MM.1S (cell line): ENCODE data around the gene VPS54.

Experiments
- DNase-seq: peaks from one replicate; pipeline ENCODE4 v3.0.0-alpha.2; 2015
- H2AFZ ChIP-seq: fragments of 300-600 bp; sonication (generic); 2 replicates; pipeline ENCODE4 v1.6.0; 2016; ENCODE audit warnings: antibody characterized with exemption, low read length
- H3F3A ChIP-seq: fragments of 300-600 bp; sonication (generic); 2 replicates; pipeline ENCODE4 v1.6.1; 2016; ENCODE audit warnings: mild to moderate bottlenecking, antibody characterized with exemption, low read length, moderate library complexity, mixed read lengths; ENCODE audit not compliant: insufficient read depth
- H3K27ac ChIP-seq: fragments of 300-600 bp; sonication (generic); 2 replicates; pipeline ENCODE4 v1.5.1; 2016; ENCODE audit warnings: mild to moderate bottlenecking, low read length
- H3K27me3 ChIP-seq: fragments of 300-600 bp; sonication (generic); replicated peaks from 2 replicates; pipeline ENCODE4 v1.6.0; 2016; ENCODE audit warnings: low read length; ENCODE audit not compliant: insufficient read depth
- H3K36me3 ChIP-seq: fragments of 300-600 bp; sonication (generic); replicated peaks from 2 replicates; pipeline ENCODE4 v1.6.1; 2016; ENCODE audit warnings: mild to moderate bottlenecking, low read length, mixed read lengths; ENCODE audit not compliant: insufficient read depth
- H3K4me1 ChIP-seq: fragments of 300-600 bp; sonication (generic); 2 replicates; pipeline ENCODE4 v1.6.1; 2016; ENCODE audit warnings: low read length, mixed read lengths
- H3K4me2 ChIP-seq: fragments of 300-600 bp; sonication (generic); 2 replicates; pipeline ENCODE4 v1.6.0; 2016; ENCODE audit warnings: low read depth, low read length
- H3K4me3 ChIP-seq: fragments of 300-600 bp; sonication (generic); 2 replicates; pipeline ENCODE4 v1.5.1; 2016; ENCODE audit warnings: low read length, mixed read lengths
- H3K79me2 ChIP-seq: fragments of 300-600 bp; sonication (generic); 2 replicates; pipeline ENCODE4 v1.6.1; 2016; ENCODE audit warnings: mixed run types, low read length, mixed read lengths
- H3K9ac ChIP-seq: fragments of 300-600 bp; sonication (generic); 2 replicates; pipeline ENCODE4 v1.6.1; 2016; ENCODE audit warnings: low read length, mixed read lengths
- H3K9me2 ChIP-seq: fragments of 300-600 bp; sonication (generic); replicated peaks from 2 replicates; pipeline ENCODE4 v1.6.1; 2016; ENCODE audit warnings: mild to moderate bottlenecking, low read length, mixed read lengths; ENCODE audit not compliant: insufficient read depth
- H3K9me3 ChIP-seq: fragments of 300-600 bp; sonication (generic); replicated peaks from 2 replicates; pipeline ENCODE4 v1.6.1; 2016; ENCODE audit warnings: mild to moderate bottlenecking, low read length, mixed read lengths; ENCODE audit not compliant: insufficient read depth
- H4K20me1 ChIP-seq: fragments of 300-600 bp; sonication (generic); 2 replicates; pipeline ENCODE4 v1.6.1; 2016; ENCODE audit warnings: mild to moderate bottlenecking, low read length, moderate library complexity, mixed read lengths; ENCODE audit not compliant: insufficient read depth
- EZH2 ChIP-seq: fragments of 300-600 bp; sonication (generic); optimal IDR thresholded peaks from 2 replicates; pipeline ENCODE3; 2017; ENCODE audit warnings: low read depth, mild to moderate bottlenecking, antibody characterized with exemption, low read length, mixed read lengths
- EZH2phosphoT487 ChIP-seq: fragments of 300-600 bp; sonication (generic); IDR thresholded peaks from 2 replicates; pipeline ENCODE4 v1.6.1; 2018; ENCODE audit warnings: antibody characterized with exemption, low read length
- TF ChIP-seq, protein P1 (sequence below): fragments of 300-600 bp; sonication (generic); IDR thresholded peaks from 2 replicates; pipeline ENCODE4 v1.5.1; 2016; ENCODE audit warnings: antibody characterized with exemption, low read length, mixed read lengths

VPS54 gene

DNA sequence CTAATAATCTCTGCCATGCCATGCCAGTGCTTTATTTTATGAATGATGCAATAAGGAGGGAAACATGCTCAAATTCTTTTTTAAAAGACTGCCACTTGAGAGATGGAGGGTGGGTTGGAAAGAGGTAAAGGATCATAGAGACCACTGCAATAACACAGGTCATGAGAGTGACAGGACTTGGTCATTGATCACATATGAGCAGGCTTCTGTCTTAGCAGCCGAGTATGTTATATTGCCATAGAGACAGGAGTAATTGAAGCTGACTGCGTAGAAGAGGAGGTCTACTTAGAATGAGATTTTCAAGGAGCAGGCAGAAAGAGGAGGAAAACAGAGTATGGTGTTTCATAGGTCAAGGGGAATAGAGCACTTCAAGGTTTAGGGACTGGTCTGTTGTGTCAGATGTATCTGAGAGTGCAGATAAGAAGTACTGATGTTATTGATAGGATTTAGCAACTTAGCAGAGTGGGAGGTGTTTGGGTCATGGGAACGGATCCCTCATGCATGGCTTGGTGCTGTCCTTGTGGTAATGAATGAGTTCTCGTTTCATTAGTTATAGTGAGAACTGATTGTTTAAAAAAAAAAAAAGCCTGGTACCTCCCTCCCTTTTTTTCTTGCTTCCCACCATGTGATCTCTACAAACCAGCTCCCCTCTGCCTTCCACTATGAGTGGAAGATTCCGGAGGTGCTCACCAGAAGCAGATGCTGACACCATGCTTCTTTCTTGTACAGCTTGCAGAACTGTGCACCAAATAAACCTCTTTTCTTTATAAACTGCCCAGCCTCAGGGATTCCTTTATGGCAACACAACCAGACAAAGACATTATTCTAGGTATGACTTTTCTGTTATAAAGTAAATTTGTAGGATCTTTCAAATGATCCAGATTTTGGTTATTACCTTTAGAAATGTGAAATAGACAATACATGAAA is 144.8 kb downstream of the VPS54 start:
- Histone ChIP-seq H3K79me2 (peaks cover 11% of the 10 kb centered on the region), H3K27ac (no peak overlapping the region)

DNA sequence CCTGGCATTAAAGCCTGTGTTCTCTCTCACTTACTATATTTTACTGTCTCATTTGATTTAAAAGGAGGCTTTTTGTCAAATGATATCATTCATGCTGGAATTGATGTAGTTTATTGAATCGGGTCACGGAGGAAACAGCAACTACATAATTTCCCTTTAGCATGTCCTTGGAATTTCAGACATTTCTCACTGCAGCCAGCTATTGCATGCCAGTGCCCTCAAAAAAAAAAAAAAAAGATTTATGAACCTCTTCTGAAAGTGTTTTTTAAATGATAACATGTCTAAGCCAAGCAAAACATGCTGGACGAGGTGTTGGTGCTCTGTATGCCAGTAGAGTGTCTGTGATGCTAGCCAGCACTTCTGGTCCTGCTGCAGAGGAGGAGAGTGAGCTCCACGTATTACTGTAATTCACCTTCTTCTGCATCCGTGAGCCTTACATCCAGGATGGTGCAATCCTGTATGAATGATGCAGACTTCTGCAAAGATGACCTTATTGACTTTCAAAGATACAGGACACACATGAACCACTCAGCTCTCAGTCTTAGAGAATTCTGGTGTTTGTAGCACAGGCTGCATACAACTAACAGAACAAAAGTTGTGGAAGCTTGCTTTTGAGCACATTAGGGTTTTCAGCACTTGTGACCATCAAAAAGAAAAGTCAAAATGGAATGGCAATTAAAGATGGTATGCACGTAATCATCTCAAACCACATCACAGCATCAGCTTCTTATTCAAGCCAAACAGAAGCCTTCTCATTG is 146.5 kb downstream of the VPS54 start:
- no peak for TF ChIP-seq EZH2phosphoT487
- TF ChIP-seq, protein P1, sequence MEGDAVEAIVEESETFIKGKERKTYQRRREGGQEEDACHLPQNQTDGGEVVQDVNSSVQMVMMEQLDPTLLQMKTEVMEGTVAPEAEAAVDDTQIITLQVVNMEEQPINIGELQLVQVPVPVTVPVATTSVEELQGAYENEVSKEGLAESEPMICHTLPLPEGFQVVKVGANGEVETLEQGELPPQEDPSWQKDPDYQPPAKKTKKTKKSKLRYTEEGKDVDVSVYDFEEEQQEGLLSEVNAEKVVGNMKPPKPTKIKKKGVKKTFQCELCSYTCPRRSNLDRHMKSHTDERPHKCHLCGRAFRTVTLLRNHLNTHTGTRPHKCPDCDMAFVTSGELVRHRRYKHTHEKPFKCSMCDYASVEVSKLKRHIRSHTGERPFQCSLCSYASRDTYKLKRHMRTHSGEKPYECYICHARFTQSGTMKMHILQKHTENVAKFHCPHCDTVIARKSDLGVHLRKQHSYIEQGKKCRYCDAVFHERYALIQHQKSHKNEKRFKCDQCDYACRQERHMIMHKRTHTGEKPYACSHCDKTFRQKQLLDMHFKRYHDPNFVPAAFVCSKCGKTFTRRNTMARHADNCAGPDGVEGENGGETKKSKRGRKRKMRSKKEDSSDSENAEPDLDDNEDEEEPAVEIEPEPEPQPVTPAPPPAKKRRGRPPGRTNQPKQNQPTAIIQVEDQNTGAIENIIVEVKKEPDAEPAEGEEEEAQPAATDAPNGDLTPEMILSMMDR, result no peak
- TF ChIP-seq EZH2, result no peak
- DNase-seq, result no peak
- Histone ChIP-seq H3K9ac (no peak overlapping the region), H4K20me1 (no peaks in the 10 kb centered on the region), H3K4me2 (no peak overlapping the region), H3F3A (no peaks in the 10 kb centered on the region), H3K9me2 (no peaks in the 10 kb centered on the region), H3K27ac (no peak overlapping the region), H3K27me3 (no peaks in the 10 kb centered on the region), H3K4me1 (no peaks in the 10 kb centered on the region), H3K36me3 (no peaks in the 10 kb centered on the region; the same call in 1 of the 2 replicates), H2AFZ (no peak overlapping the region), H3K79me2 (peaks cover 18% of the 10 kb centered on the region), H3K4me3 (no peak overlapping the region), H3K9me3 (no peaks in the 10 kb centered on the region)

More for the DNA sequence above, 144.8 kb downstream of the VPS54 start:
- Histone ChIP-seq H3K4me2 (no peak overlapping the region), H3K9me2 (no peaks in the 10 kb centered on the region), H3K4me1 (no peaks in the 10 kb centered on the region), H4K20me1 (no peaks in the 10 kb centered on the region), H3K9ac (no peak overlapping the region), H3K9me3 (no peaks in the 10 kb centered on the region), H3K27me3 (no peaks in the 10 kb centered on the region), H2AFZ (no peak overlapping the region), H3K36me3 (no peaks in the 10 kb centered on the region; the same call in 1 of the 2 replicates), H3K4me3 (no peak overlapping the region), H3F3A (no peaks in the 10 kb centered on the region)
- no peak for TF ChIP-seq EZH2phosphoT487
- no peak for TF ChIP-seq EZH2
- TF ChIP-seq, protein P1, result no peak
- no peak for DNase-seq

GRCh38 chr2:63871864-63872263 is 147.4 kb downstream of the VPS54 start:
- H3K9me3 ChIP-seq, result no peaks in the 10 kb centered on the region
- peaks cover 2% of the 10 kb centered on the region; the same call in 1 of the 2 replicates for H3K4me1 ChIP-seq
- no peaks in the 10 kb centered on the region for H3K27me3 ChIP-seq
- no peak overlapping the region for H3K27ac ChIP-seq
- no peak overlapping the region for H2AFZ ChIP-seq
- no peak overlapping the region for H3K9ac ChIP-seq
- no peak overlapping the region for H3K4me2 ChIP-seq
- TF ChIP-seq EZH2phosphoT487 (no peak), EZH2 (no peak)
- TF ChIP-seq, protein P1, result no peak
- H3K79me2 ChIP-seq, result peaks cover 25% of the 10 kb centered on the region
- DNase-seq, result no peak
- H3K36me3 ChIP-seq, result no peaks in the 10 kb centered on the region; the same call in 1 of the 2 replicates
- no peaks in the 10 kb centered on the region for H3K9me2 ChIP-seq
- H4K20me1 ChIP-seq, result no peaks in the 10 kb centered on the region
- no peaks in the 10 kb centered on the region for H3F3A ChIP-seq
- H3K4me3 ChIP-seq, result no peak overlapping the region
